BLaER1 treated with 17β-estradiol and CSF1 and Interleukin-3, amounts not matched to agents 10 nM and 100 nM (cell line): ENCODE measurements around the gene RGS3.

ENCODE experiments used
- H3K27ac ChIP-seq, 11 experiments: shearing (Covaris generic); formaldehyde crosslinking; 2 replicates each; pipeline ENCODE4 v1.8.1; 2022
- H3K27me3 ChIP-seq, 11 experiments: shearing (Covaris generic); formaldehyde crosslinking; 2 replicates each; pipeline ENCODE4 v1.8.1; 2022
- H3K36me3 ChIP-seq, 11 experiments: shearing (Covaris generic); formaldehyde crosslinking; 2 replicates each; pipeline ENCODE4 v1.8.1; 2022
- H3K4me1 ChIP-seq, 10 experiments: shearing (Covaris generic); formaldehyde crosslinking; 2 replicates each; pipeline ENCODE4 v1.8.1; 2022
- H3K4me2 ChIP-seq, 11 experiments: shearing (Covaris generic); formaldehyde crosslinking; 2 replicates each; pipeline ENCODE4 v1.8.1; 2022
- H3K4me3 ChIP-seq, 10 experiments: shearing (Covaris generic); formaldehyde crosslinking; 2 replicates each; pipeline ENCODE4 v1.8.1; 2022
- H3K9ac ChIP-seq, 11 experiments: shearing (Covaris generic); formaldehyde crosslinking; 2 replicates each; pipeline ENCODE4 v1.8.1; 2022
- H3K9me3 ChIP-seq, 11 experiments: shearing (Covaris generic); formaldehyde crosslinking; replicated peaks in 1 of 11; 2 replicates each; pipeline ENCODE4 v1.8.1; 2022
- H4K20me1 ChIP-seq, 11 experiments: shearing (Covaris generic); formaldehyde crosslinking; 2 replicates each; pipeline ENCODE4 v1.8.1; 2022
- Cebpa-rat ChIP-seq, 11 experiments: shearing (Covaris generic); IDR thresholded peaks; 2 replicates each; pipeline ENCODE4 v1.8.1; 2022

The RGS3 gene

DNA sequence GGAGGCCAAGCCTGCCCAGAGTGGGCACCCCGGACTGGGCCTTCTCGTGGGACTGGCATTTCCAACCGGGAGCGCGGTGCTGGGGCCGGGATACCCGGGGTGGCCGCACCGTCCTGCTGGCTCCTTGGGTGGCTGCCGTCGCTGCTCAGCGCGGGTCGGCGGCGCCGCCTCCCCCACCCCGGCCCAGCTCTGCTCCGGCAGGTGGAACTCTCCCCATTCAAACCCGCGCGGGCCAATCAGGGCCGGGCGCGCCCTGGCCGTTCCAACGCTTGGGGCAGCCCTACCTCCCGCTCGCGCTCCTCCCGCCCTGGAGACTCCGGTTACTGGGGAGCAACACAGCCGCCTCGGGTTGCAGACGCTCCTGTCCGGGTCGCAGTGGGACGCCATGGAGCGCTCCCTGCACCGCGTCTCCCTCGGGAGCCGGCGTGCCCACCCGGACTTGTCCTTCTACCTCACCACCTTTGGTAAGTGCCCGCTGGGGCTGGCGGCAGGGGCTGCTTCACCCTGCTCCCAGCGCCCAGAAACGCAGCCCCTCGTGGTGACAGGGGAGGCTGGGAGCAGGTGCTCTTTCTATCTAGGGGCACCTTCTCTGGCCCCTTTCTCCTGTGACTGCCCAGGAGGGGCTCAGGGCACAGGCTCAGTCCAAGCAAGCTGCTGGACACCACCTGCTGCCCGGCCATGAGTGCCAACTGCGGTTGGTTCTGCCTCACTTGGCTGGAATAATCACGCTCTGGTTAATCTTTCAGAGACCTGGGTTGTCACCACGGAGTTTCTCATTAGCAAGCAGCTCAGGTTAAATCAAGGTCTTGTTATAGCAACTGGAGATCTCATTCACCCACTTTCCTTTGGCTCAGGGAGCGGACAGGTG lies at the start of gene RGS3:
TSS of gene RGS3 (plus strand) at position 310 of the 868 bp plus-strand sequence. CDS start at position 386, 76 bp downstream.
- Histone ChIP-seq H3K9me3 (peaks cover 9 to 14% (median 10%) of the 10 kb centered on the region in 11 experiments; a peak in 19 of 22 replicates), H3K4me2 (peak within 1 kb of the TSS in 3 of 11 experiments; percentile 7 to 33 (median 30); a peak in 6 of 22 replicates), H4K20me1 (no peaks in the 10 kb centered on the region), H3K4me1 (peaks cover 0 to 10% (median 0%) of the 10 kb centered on the region in 10 experiments; a peak in 6 of 20 replicates), H3K36me3 (no peaks in the 10 kb centered on the region), H3K9ac (no peak within 1 kb of the TSS), H3K27me3 (no peaks in the 10 kb centered on the region), H3K4me3 (no peak within 1 kb of the TSS), H3K27ac (no peak within 1 kb of the TSS)
- no peak for TF ChIP-seq Cebpa-rat (IDR thresholded peaks at IDR 0.05)

DNA sequence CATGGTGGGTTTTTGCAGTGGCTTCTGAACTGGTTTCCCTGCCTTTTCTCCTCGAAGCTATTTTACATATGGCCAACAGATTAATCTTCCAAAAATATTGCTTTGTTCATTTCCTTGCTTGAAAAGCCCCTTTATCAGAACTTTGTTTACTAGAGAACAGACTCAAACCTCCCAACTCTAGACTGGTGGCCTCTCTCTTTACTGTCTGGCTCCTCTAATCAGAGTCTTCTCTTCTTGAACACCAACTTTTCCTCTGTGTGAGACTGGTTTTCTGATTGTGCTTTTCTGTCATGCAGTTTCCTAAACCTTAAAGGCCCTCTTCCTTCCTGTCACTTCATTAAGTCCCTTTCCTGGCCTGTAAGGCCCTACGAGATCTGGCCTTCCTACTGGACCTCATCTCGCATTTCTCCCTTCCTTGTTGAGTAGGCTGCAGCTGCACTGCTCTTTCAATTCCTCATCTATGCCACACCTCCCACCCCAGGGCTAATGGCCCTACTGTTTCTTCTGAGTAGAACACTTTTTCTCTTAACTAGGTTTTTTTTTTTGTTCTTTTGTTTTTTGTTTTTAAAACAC lies 47.3 kb upstream of the RGS3 start:
- Histone ChIP-seq H3K4me3 (no peak overlapping the region), H3K4me1 (peaks cover 22 to 36% (median 27%) of the 10 kb centered on the region in 10 experiments), H4K20me1 (no peaks in the 10 kb centered on the region), H3K9ac (peak overlapping the region in 7 of 11 experiments; percentile 29 to 74 (median 62); a peak in 14 of 22 replicates), H3K36me3 (no peaks in the 10 kb centered on the region), H3K4me2 (peak overlapping the region; percentile 37 to 72 (median 54)), H3K27ac (peak overlapping the region; percentile 15 to 90 (median 74); a peak in 19 of 22 replicates), H3K27me3 (no peaks in the 10 kb centered on the region), H3K9me3 (no peaks in the 10 kb centered on the region)
- no peak for TF ChIP-seq Cebpa-rat (IDR thresholded peaks at IDR 0.05)

DNA sequence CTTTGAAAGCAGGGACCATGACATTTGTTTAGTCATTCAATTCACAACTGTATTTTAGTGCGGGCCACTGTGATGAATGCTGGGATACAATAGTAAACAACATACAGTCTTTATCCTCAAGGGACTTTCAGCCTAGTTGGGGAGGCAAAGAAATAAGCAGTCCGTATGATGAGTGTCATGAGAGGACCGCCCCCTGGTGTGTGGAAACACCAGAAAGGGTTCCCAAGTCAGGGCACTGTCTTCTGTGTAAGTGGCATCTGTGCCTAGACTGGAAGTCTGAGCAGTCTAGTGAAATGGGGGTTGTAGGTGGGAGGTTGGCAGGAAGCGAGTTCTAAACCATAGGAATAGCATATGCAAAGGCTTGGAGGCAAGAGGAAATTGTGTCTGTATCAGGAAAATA lies 46.2 kb upstream of the RGS3 start:
- peak overlapping the region in 7 of 11 experiments; percentile 3 to 72 (median 44); a peak in 8 of 22 replicates for H3K4me2 ChIP-seq
- H3K4me3 ChIP-seq: no peak overlapping the region
- H4K20me1 ChIP-seq: no peaks in the 10 kb centered on the region
- no peak overlapping the region for H3K9ac ChIP-seq
- no peaks in the 10 kb centered on the region for H3K9me3 ChIP-seq
- H3K36me3 ChIP-seq: no peaks in the 10 kb centered on the region
- H3K4me1 ChIP-seq: peaks cover 14 to 28% (median 19%) of the 10 kb centered on the region in 10 experiments
- peak overlapping the region in 4 of 11 experiments; percentile 68 to 90 (median 86); a peak in 5 of 22 replicates for H3K27ac ChIP-seq
- no peak for TF ChIP-seq Cebpa-rat (IDR thresholded peaks at IDR 0.05)
- no peaks in the 10 kb centered on the region for H3K27me3 ChIP-seq

DNA sequence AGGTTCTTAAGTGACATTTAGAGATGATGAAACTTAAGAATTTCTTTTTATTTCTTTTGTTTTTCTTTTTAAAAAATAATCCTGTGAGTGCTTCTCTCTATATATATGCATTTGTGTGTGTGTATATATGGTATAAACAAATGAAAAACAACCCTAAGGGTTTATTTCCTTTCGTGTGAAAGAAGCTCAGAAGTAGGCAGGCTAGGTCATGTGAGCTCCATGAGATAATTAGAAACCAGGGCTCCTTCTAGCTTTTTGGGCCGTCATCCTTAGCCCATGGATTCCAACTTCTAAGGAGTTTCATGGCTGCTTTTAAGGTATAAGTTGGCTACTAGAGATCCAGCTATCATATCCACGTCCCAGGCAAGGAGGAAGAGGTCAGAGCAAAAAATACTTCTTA lies 41.8 kb upstream of the RGS3 start:
- no peak for TF ChIP-seq Cebpa-rat (IDR thresholded peaks at IDR 0.05)
- Histone ChIP-seq H3K9me3 (no peaks in the 10 kb centered on the region), H3K36me3 (no peaks in the 10 kb centered on the region), H3K27ac (no peak overlapping the region), H3K27me3 (no peaks in the 10 kb centered on the region), H3K9ac (no peak overlapping the region), H3K4me1 (peaks cover 2 to 15% (median 8%) of the 10 kb centered on the region in 10 experiments), H3K4me2 (no peak overlapping the region), H4K20me1 (no peaks in the 10 kb centered on the region), H3K4me3 (no peak overlapping the region)

DNA sequence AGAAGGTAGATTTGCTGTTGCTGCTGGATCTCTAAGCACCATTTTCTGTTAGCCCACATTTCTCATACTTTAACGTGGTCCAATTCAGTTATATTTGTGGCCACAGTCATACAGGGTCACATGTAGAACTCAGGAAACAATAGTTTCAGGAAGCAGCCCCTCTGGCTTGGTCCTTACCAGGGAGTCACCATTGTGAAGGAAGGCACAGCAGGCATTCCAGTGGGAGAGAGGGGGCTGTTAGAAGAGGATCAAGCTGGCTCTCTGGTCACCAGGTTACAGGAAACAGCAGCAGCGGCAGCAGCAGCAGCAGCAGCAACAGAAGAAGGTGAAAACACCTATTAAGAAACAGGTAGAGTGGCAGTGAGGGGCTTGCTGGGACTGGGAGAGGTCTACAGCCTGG lies 38.5 kb upstream of the RGS3 start:
- Histone ChIP-seq H3K27ac (no peak overlapping the region), H3K4me3 (no peak overlapping the region), H3K4me2 (peak overlapping the region in 1 of 11 experiments; percentile 3; a peak in 1 of 22 replicates), H3K36me3 (no peaks in the 10 kb centered on the region), H3K27me3 (no peaks in the 10 kb centered on the region), H3K9me3 (no peaks in the 10 kb centered on the region), H3K4me1 (peaks cover 0 to 10% (median 0%) of the 10 kb centered on the region in 10 experiments; a peak in 7 of 20 replicates), H4K20me1 (no peaks in the 10 kb centered on the region), H3K9ac (no peak overlapping the region)
- TF ChIP-seq Cebpa-rat (IDR thresholded peaks at IDR 0.05): no peak

DNA sequence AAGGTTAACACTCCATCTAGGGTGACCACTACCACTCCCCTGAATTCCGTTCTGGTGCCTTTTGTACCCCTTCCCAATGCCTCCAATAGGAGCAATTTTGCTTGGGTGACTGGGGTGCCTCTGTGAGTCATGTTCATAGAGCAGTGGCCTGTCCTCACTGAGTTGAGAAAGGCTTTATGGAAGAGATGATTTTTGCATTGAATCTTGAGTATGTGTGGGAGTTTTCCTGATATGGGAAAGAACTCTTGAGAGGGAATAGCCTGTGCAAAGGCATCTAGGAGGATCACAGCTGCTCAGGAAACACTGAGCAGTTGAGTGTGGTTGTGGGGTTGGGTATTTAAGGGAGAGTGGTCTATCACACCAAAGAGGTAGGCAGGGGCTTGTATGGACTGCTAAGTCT lies 36.8 kb upstream of the RGS3 start:
- no peak overlapping the region for H3K4me2 ChIP-seq
- no peak for TF ChIP-seq Cebpa-rat (IDR thresholded peaks at IDR 0.05)
- H3K36me3 ChIP-seq: no peaks in the 10 kb centered on the region
- H3K27ac ChIP-seq: no peak overlapping the region
- H3K4me3 ChIP-seq: no peak overlapping the region
- no peak overlapping the region for H3K9ac ChIP-seq
- H4K20me1 ChIP-seq: no peaks in the 10 kb centered on the region
- H3K9me3 ChIP-seq: no peaks in the 10 kb centered on the region
- H3K4me1 ChIP-seq: peaks cover 0 to 10% (median 0%) of the 10 kb centered on the region in 10 experiments; a peak in 7 of 20 replicates
- no peaks in the 10 kb centered on the region for H3K27me3 ChIP-seq

DNA sequence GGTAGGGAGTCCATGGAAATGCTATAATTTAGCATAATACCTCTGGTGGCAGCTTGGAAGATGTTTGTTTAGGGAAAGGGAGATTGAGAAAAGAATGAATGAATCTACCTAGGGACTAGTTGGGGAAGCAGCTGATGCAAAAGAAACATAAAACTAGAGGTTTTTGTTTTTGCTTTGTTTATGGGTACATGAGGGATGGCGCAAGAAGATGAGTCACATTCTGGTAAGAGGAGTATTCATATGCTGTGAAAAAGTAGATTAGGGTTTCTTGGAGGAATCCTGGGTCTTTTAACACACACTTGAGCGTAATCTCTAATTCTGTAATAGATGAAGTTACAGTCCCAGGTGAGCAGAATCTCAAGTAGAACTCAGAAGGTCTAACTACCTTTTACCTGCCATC lies 35.9 kb upstream of the RGS3 start:
- no peaks in the 10 kb centered on the region for H3K9me3 ChIP-seq
- H3K9ac ChIP-seq: no peak overlapping the region
- H3K4me2 ChIP-seq: peak overlapping the region in 3 of 11 experiments; percentile 4 to 39 (median 34); a peak in 4 of 22 replicates
- TF ChIP-seq Cebpa-rat (IDR thresholded peaks at IDR 0.05): no peak
- H3K27ac ChIP-seq: no peak overlapping the region
- no peaks in the 10 kb centered on the region for H3K36me3 ChIP-seq
- H4K20me1 ChIP-seq: no peaks in the 10 kb centered on the region
- H3K4me3 ChIP-seq: no peak overlapping the region
- peaks cover 0 to 10% (median 0%) of the 10 kb centered on the region in 10 experiments; a peak in 7 of 20 replicates for H3K4me1 ChIP-seq
- H3K27me3 ChIP-seq: no peaks in the 10 kb centered on the region

DNA sequence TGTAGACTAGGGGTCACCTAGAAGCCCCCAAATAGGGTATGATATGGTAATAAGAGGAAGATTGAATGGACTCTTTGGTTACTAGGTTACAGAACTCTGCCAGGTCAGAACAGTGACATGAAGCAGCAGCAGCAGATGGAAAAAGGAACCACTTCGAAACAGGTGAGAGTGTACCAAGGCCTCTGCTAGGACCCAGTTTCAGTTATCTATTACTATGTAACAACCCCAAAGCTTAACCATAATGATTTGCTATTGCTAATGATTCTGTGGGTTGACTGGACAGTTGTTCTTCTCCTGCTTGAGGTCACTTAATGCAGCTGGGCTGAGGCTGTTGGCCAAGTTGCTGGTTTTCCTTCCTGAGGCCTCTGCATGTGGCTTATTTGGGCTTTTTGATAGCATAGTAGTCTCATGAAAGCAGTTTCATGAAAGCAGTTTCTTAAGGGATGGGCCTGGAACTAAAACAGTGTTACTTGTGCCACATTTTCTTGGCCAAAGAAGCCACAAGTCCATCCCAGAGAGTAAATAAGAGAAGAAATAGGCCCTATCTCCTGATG lies 35.4 kb upstream of the RGS3 start:
- Histone ChIP-seq H3K9ac (no peak overlapping the region), H3K4me3 (no peak overlapping the region), H4K20me1 (no peaks in the 10 kb centered on the region), H3K27ac (no peak overlapping the region), H3K27me3 (no peaks in the 10 kb centered on the region), H3K4me2 (peak overlapping the region in 3 of 11 experiments; percentile 4 to 39 (median 34); a peak in 4 of 22 replicates), H3K36me3 (no peaks in the 10 kb centered on the region), H3K9me3 (no peaks in the 10 kb centered on the region), H3K4me1 (peaks cover 0 to 10% (median 0%) of the 10 kb centered on the region in 10 experiments; a peak in 7 of 20 replicates)
- TF ChIP-seq Cebpa-rat (IDR thresholded peaks at IDR 0.05): no peak

DNA sequence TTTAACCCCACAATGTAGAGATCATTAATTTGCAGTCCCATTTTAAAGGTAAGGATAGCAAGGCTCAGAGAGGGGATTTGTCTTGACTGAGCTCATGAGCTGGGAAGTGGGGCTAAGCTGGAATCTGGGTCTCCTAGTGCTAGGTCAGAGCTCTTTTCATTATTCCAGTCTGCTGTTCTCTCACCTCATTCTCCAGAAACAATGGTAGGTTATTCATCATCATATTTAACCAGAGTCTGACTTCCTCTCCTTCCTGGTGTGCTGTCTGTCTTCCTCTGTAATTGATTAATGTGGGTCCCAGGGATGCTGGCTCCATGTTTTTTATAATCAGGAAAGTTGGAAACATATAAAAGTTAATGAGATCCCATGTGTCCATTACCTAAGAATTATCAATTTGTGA lies 32.3 kb upstream of the RGS3 start:
- no peaks in the 10 kb centered on the region for H3K27me3 ChIP-seq
- no peak overlapping the region for H3K4me3 ChIP-seq
- no peak overlapping the region for H3K27ac ChIP-seq
- H3K36me3 ChIP-seq: no peaks in the 10 kb centered on the region
- TF ChIP-seq Cebpa-rat (IDR thresholded peaks at IDR 0.05): no peak
- no peaks in the 10 kb centered on the region for H4K20me1 ChIP-seq
- no peak overlapping the region for H3K9ac ChIP-seq
- no peaks in the 10 kb centered on the region for H3K9me3 ChIP-seq
- H3K4me1 ChIP-seq: peaks cover 0 to 10% (median 0%) of the 10 kb centered on the region in 10 experiments; a peak in 6 of 20 replicates
- H3K4me2 ChIP-seq: no peak overlapping the region
